Left lung (tissue), 10 donors: ENCODE data around the gene C6orf52. TPM values are rescaled to one million over a fixed set of nuclear protein-coding genes. Genes with fewer than 3 reads are reported as not detected.
A peak's percentile ranks its signal among the peaks of the same experiment; 100 is the strongest.

Source experiments
- ATAC-seq: fragments of 200-7000 bp; cut with Tn5 transposase; one replicate; pipeline ENCODE4 v1.9.1; 2020; ENCODE audit warnings: moderate library complexity
- DNase-seq, 4 donors: peaks; one replicate each; pipeline ENCODE4 v3.0.0-alpha.2; 2013 to 2020
- H3K27ac ChIP-seq, 2 donors: fragments of 200-600 bp; sonication (generic) in 1 of 2; one replicate each; pipeline versions ENCODE4 v1.5.0 to v1.8.0; 2020 to 2021
- H3K27me3 ChIP-seq, 2 donors: fragments of 200-600 bp; sonication (generic) in 1 of 2; one replicate each; pipeline versions ENCODE4 v1.5.0 to v1.8.0; 2020 to 2021
- H3K36me3 ChIP-seq, 2 donors: fragments of 200-600 bp; sonication (generic) in 1 of 2; one replicate each; pipeline versions ENCODE4 v1.5.0 to v1.8.0; 2020 to 2021
- H3K4me1 ChIP-seq, 2 donors: fragments of 200-600 bp; one replicate each; pipeline ENCODE4 v1.8.0; 2021
- H3K4me3 ChIP-seq, 2 donors: fragments of 200-600 bp; sonication (generic) in 1 of 2; one replicate each; pipeline versions ENCODE4 v1.5.0 to v1.8.0; 2020 to 2021; ENCODE audit warnings: mild to moderate bottlenecking in 1 of 2
- H3K9me3 ChIP-seq, 2 donors: fragments of 200-600 bp; sonication (generic) in 1 of 2; one replicate each; pipeline versions ENCODE4 v1.5.0 to v1.8.0; 2020 to 2021
- intact Hi-C, 2 donors: fragments of 100-400 bp; cut with DNase I; formaldehyde crosslinking; loops; one replicate each; pipeline versions ENCODE4 v1.11.2 to v1.14.2; 2022
- polyA plus RNA-seq, 6 donors: library from polyadenylated mRNA; unstranded; fragments of 120-200 nt; gene quantifications; one replicate each; pipeline ENCODE4 v1.2.1, GENCODE V29; 2013; ENCODE audit not compliant: insufficient read length in 6 of 6
- total RNA-seq, 2 donors: library from RNA; stranded (reverse); fragmentation: NEBNext Ultra II Directional; extraction: Animal tissue kit (Norgen Biotek cat#: 25700); gene quantifications; one replicate each; pipeline ENCODE4 v1.2.1, GENCODE V29; 2021
- TF ChIP-seq, protein P1 (sequence below), 2 donors: fragments of 200-600 bp; sonication (generic) in 1 of 2; IDR thresholded peaks; one replicate each; pipeline versions ENCODE4 v1.5.0 to v1.8.0; 2021; ENCODE audit warnings: antibody characterized with exemption in 2 of 2
- donor health status: DM: no; HTN: yes; CAD: no.
- donor health status: DM: no; HTN: no; CAD: no.

C6orf52 gene
- total and polyA plus RNA-seq, 8 donors: 0.58 to 6.1 (median 1.4) TPM

DNA sequence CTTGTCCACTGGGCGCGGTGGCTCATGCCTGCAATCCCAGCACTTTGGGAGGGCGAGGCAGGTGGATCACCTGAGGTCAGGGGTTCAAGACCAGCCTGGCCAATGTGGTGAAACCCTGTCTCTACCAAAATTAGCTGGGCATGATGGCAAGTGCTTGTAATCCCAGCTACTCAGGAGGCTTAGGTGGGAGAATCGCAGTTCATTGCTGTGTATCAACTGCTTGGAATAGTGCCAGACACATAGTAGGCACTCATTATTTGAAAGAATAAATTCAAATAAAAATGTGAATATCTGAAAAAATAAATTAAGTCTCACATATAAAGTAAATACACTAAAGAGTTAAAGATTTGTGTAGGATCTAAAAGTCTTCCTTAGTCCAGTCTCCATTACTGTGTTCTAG is 2.2 kb upstream of the C6orf52 start:
- no peak for ATAC-seq

DNA sequence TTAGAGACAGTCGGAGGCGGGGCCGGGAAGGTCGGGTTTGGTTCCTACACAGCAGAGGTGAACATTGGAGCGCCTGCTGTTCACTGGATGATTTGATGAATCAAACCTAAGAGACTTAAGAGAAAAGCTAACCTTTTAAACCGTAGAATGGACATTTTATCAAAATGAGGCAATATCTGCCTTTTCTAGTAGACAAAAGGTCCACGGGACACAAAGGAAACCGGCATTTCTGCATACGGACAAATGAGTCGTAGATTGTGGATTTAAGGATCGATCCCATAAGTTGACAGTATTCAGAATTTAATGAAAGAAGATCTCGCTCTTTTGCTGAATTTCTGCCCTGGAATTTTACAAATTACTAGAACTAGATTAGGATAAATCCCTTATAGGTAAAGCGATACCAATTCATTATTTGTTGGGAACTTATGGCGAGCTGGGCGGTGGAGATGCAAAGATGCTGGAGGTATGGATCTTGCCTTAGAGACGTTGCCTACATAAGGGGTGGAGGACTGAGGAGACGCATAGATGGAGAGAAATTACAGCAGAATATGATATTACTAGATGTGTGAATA is 756 bp upstream of the C6orf52 start:
- H3K27ac ChIP-seq: peak overlapping the region; percentile 93 to 95
- TF ChIP-seq, protein P1, sequence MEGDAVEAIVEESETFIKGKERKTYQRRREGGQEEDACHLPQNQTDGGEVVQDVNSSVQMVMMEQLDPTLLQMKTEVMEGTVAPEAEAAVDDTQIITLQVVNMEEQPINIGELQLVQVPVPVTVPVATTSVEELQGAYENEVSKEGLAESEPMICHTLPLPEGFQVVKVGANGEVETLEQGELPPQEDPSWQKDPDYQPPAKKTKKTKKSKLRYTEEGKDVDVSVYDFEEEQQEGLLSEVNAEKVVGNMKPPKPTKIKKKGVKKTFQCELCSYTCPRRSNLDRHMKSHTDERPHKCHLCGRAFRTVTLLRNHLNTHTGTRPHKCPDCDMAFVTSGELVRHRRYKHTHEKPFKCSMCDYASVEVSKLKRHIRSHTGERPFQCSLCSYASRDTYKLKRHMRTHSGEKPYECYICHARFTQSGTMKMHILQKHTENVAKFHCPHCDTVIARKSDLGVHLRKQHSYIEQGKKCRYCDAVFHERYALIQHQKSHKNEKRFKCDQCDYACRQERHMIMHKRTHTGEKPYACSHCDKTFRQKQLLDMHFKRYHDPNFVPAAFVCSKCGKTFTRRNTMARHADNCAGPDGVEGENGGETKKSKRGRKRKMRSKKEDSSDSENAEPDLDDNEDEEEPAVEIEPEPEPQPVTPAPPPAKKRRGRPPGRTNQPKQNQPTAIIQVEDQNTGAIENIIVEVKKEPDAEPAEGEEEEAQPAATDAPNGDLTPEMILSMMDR (IDR thresholded peaks at IDR 0.05): no peak
- H3K9me3 ChIP-seq: no peaks in the 10 kb centered on the region
- DNase-seq: no peak
- H3K4me1 ChIP-seq: peaks cover 16 to 32% of the 10 kb centered on the region in 2 donors
- intact Hi-C loops: no loop called here
- no peak for ATAC-seq
- peaks cover 0 to 24% of the 10 kb centered on the region in 2 donors for H3K36me3 ChIP-seq
- H3K4me3 ChIP-seq: peak overlapping the region; percentile 72 to 81
- no peaks in the 10 kb centered on the region for H3K27me3 ChIP-seq

More for the DNA sequence above, 2.2 kb upstream of the C6orf52 start:
- TF ChIP-seq, protein P1 (IDR thresholded peaks at IDR 0.05): no peak
- no peak overlapping the region for H3K27ac ChIP-seq
- no peaks in the 10 kb centered on the region for H3K9me3 ChIP-seq
- no peak for DNase-seq
- peaks cover 0 to 39% of the 10 kb centered on the region in 2 donors for H3K36me3 ChIP-seq
- H3K27me3 ChIP-seq: no peaks in the 10 kb centered on the region
- intact Hi-C loops: no loop called here
- H3K4me3 ChIP-seq: no peak overlapping the region
- peaks cover 16 to 32% of the 10 kb centered on the region in 2 donors for H3K4me1 ChIP-seq

DNA sequence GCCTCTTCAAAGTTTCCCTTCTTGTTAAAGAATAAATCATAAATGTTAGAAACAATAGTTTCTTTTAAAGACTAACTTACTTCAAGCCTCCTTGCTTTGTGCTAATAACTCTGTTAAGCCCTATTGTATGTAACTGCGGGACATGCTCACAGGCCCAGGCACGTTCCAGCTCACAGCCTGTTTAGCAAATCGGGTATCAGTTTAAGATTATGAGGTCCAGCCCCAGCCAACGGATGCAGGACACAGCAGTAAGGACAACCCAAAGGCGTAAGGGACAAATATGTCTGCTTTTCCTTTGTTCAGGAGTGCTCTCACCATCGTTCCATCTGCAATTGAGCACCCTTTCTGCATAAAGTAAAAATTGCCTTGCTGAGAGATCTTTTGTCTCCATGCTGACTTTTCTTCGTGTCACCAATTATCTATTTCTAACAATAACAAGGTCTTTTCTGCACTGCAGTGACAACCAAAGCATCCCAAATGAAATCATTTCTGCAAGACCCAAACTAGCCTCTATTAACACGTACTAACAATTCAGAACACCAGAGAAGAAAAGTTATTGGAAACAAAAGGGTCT is 1.4 kb downstream of the C6orf52 start:
- DNase-seq: no peak
- peak overlapping the region; percentile 72 to 81 for H3K4me3 ChIP-seq
- intact Hi-C loops: no loop called here

DNA sequence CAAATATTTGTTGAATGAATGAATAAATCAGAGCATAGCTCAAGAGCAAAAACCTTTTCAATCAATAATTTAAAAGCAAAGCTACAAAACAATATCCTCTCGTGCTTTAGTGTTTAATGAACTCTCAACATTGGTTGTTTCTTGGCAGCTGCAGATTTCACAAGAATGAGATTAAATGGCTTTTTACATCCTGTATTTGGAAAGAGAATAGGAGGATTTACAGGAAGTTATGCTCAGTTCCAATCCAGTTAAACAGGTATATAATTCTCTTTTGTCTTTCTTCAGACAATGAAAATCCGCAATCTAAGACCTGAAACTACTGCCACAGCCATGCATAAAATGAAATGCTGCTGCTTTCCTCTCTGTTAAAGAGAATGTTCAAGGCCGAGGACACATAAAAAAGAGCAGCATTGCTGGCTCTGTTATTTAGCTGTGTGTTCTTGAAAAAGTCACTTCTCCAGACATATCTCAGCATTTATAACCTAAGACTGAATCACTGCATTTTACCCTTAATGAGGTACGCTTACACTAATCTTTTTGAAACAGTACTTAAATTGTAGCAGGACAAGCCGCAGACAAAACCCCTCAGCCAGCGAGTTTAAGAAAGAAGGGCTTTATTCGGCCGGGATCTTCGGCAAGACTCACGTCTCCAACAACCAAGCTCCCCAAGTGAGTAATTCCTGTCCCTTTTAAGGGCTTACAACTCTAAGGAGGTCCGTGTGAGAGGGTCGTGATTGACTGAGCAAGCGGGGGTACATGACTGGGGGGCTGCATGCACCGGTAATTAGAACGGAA is 3.6 kb downstream of the C6orf52 start:
- TF ChIP-seq, protein P1 (IDR thresholded peaks at IDR 0.05): no peak
- H3K27me3 ChIP-seq: no peaks in the 10 kb centered on the region
- no peaks in the 10 kb centered on the region for H3K36me3 ChIP-seq
- no peak overlapping the region for H3K27ac ChIP-seq
- peaks cover 12 to 18% of the 10 kb centered on the region in 2 donors for H3K4me1 ChIP-seq
- DNase-seq (peak in 1 of 4 donors; percentile 30), ATAC-seq (no peak)
- intact Hi-C loops: no loop called here
- H3K4me3 ChIP-seq: no peak overlapping the region
- H3K9me3 ChIP-seq: no peaks in the 10 kb centered on the region

More for the DNA sequence above, 1.4 kb downstream of the C6orf52 start:
- H3K9me3 ChIP-seq: no peaks in the 10 kb centered on the region
- no peaks in the 10 kb centered on the region for H3K27me3 ChIP-seq
- no peak overlapping the region for H3K27ac ChIP-seq
- TF ChIP-seq, protein P1 (IDR thresholded peaks at IDR 0.05): no peak
- no peak for ATAC-seq
- peaks cover 16 to 32% of the 10 kb centered on the region in 2 donors for H3K4me1 ChIP-seq
- H3K36me3 ChIP-seq: peaks cover 0 to 3% of the 10 kb centered on the region in 2 donors

DNA sequence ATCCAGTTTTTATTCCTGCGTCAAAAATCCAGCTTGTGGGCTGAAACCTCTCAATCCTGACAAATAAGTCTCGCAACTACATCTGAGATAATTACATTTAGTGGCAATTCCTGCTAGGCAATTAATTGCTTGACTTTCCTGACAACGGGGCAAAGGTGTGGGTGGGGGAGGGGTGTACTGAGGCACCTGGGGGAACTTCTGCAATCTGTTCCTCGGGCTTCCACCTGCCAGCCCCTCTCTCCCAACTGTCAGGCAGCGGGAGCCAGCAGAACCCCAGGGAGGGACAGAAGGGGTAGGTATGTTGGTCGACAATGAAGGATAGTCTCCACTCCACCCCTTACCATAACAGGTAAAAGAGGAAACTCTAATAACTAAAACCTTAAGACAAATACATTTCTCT is 6.8 kb downstream of the C6orf52 start:
- H3K36me3 ChIP-seq: no peaks in the 10 kb centered on the region
- H3K4me3 ChIP-seq: no peak overlapping the region
- DNase-seq (no peak), ATAC-seq (no peak)
- H3K27me3 ChIP-seq: no peaks in the 10 kb centered on the region
- H3K27ac ChIP-seq: no peak overlapping the region
- no peaks in the 10 kb centered on the region for H3K4me1 ChIP-seq
- TF ChIP-seq, protein P1 (IDR thresholded peaks at IDR 0.05): no peak
- no peaks in the 10 kb centered on the region for H3K9me3 ChIP-seq
- intact Hi-C loops: no loop called here
